Measurements from ENCODE around the gene MYBBP1A.

Gene MYBBP1A

GRCh38 chr17:4520894-4521600 lies 34.1 kb downstream of the MYBBP1A start:
- FAIRE-seq: no peak
- no peak for DNase-seq (ENCODE audit: insufficient read length, low spot score)

- DNase-seq (ENCODE audit: insufficient read length, low spot score) (no peak), FAIRE-seq (no peak)
Measured at GRCh38 chr17:4520060-4520893, 34.9 kb downstream of the MYBBP1A start.

GRCh38 chr17:4519361-4519788 lies 35.8 kb downstream of the MYBBP1A start:
- DNase-seq (ENCODE audit: insufficient read length, low spot score) (no peak), FAIRE-seq (no peak)

- FAIRE-seq (no peak), DNase-seq (ENCODE audit: insufficient read length, low spot score) (no peak)
Measured at GRCh38 chr17:4518901-4519300, 36.3 kb downstream of the MYBBP1A start.

GRCh38 chr17:4516735-4517134 lies 38.4 kb downstream of the MYBBP1A start:
- DNase-seq (ENCODE audit: insufficient read length, low spot score): no peak
- no peak for FAIRE-seq

GRCh38 chr17:4515501-4515900 lies 39.7 kb downstream of the MYBBP1A start:
- FAIRE-seq (no peak), DNase-seq (ENCODE audit: insufficient read length, low spot score) (no peak)

- no peak for FAIRE-seq
- DNase-seq (ENCODE audit: insufficient read length, low spot score): no peak
Measured at GRCh38 chr17:4514779-4515178, 40.4 kb downstream of the MYBBP1A start.

- FAIRE-seq: no peak
Measured at GRCh38 chr17:4514206-4514605, 41.0 kb downstream of the MYBBP1A start.

GRCh38 chr17:4513113-4514032 lies 41.8 kb downstream of the MYBBP1A start:
- no peak for FAIRE-seq

More at GRCh38 chr17:4514206-4514605, 41.0 kb downstream of the MYBBP1A start:
- DNase-seq (ENCODE audit: insufficient read length, low spot score): no peak

GRCh38 chr17:4512156-4513112 lies 42.8 kb downstream of the MYBBP1A start:
- no peak for FAIRE-seq
- no peak for DNase-seq (ENCODE audit: insufficient read length, low spot score)

More at GRCh38 chr17:4513113-4514032, 41.8 kb downstream of the MYBBP1A start:
- no peak for DNase-seq (ENCODE audit: insufficient read length, low spot score)

- DNase-seq (ENCODE audit: insufficient read length, low spot score) (no peak), FAIRE-seq (no peak)
Measured at GRCh38 chr17:4511199-4511932, 43.8 kb downstream of the MYBBP1A start.

GRCh38 chr17:4510618-4510941 lies 44.6 kb downstream of the MYBBP1A start:
- DNase-seq (ENCODE audit: insufficient read length, low spot score) (no peak), FAIRE-seq (no peak)

- no peak for FAIRE-seq
Measured at GRCh38 chr17:4509923-4510617, 45.1 kb downstream of the MYBBP1A start.

GRCh38 chr17:4509401-4509800 lies 45.8 kb downstream of the MYBBP1A start:
- DNase-seq (ENCODE audit: insufficient read length, low spot score) (peak; percentile 75), FAIRE-seq (peak; percentile 35)

More at GRCh38 chr17:4509923-4510617, 45.1 kb downstream of the MYBBP1A start:
- DNase-seq (ENCODE audit: insufficient read length, low spot score): no peak

GRCh38 chr17:4508207-4508606 lies 47.0 kb downstream of the MYBBP1A start:
- no peak for DNase-seq (ENCODE audit: insufficient read length, low spot score)
- no peak for FAIRE-seq

GRCh38 chr17:4507361-4508111 lies 47.6 kb downstream of the MYBBP1A start:
- DNase-seq (ENCODE audit: insufficient read length, low spot score): no peak
- FAIRE-seq: no peak

- no peak for DNase-seq (ENCODE audit: insufficient read length, low spot score)
- FAIRE-seq: no peak
Measured at GRCh38 chr17:4506892-4507291, 48.3 kb downstream of the MYBBP1A start.

All from GM19239 (cell line).